UCSD-AML1 (cell line): ENCODE measurements around the gene TAAR6.
"Not testable (repeated sequence)": the region's sequence is repeated elsewhere in the genome, so short reads cannot be mapped to it uniquely, and the experiment has no call there.

Experiments
- DNase-seq: peaks from one replicate; lab custom pipeline; 2025; ENCODE audit not compliant: unreplicated experiment; lab: John Stamatoyannopoulos, UW

The TAAR6 gene

GRCh38 chr6:132587424-132587823 lies 17.3 kb downstream of the TAAR6 start:
- DNase-seq, result no peak

GRCh38 chr6:132589454-132589853 lies 19.3 kb downstream of the TAAR6 start, which contains the start of gene TAAR5:
TAAR5 (minus strand) TSS chr6:132589741; CDS start chr6:132589686, 55 bp downstream.
- DNase-seq, result no peak

DNA sequence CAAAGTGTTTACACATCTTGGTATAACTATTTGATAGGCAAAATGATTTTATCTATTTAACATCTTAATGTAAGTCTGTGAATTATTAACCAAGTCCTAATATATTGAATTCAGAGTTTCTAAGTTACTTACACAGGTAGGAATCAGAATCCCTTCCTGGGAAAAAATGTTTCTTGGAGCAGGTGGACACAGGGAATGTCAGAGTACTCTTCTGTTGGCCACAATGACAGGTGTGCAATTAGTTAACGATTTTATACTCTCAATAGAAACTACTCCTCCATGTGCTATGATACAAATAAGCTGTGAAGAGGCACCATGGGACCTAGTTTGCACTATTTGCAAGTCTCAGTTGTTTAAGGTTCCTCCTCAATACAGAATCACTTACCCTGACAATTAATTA lies 20.2 kb downstream of the TAAR6 start:
- no peak for DNase-seq

GRCh38 chr6:132592855-132593254 lies 22.7 kb downstream of the TAAR6 start:
- DNase-seq, result no peak

GRCh38 chr6:132596201-132596600 lies 26.1 kb downstream of the TAAR6 start:
- DNase-seq, result no peak

GRCh38 chr6:132598473-132598872 lies 28.4 kb downstream of the TAAR6 start:
- no peak for DNase-seq

DNA sequence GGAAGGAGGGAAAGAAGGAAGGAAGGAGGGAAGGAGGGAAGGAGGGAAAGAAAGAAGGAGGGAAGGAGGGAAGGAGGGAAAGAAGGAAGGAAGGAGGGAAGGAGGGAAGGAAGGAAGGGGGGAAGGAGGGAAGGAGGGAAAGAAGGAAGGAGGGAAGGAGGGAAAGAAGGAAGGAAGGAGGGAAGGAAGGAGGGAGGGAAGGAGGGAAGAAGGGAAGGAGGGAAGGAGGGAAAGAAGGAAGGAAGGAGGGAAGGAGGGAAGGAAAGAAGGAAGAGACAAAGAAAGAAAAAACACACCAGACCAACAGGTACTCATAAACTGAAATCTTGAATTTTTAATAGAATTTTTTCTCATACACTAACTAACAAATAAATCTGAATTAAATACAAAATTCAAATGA lies 30.8 kb downstream of the TAAR6 start:
- not testable (repeated sequence) for DNase-seq

DNA sequence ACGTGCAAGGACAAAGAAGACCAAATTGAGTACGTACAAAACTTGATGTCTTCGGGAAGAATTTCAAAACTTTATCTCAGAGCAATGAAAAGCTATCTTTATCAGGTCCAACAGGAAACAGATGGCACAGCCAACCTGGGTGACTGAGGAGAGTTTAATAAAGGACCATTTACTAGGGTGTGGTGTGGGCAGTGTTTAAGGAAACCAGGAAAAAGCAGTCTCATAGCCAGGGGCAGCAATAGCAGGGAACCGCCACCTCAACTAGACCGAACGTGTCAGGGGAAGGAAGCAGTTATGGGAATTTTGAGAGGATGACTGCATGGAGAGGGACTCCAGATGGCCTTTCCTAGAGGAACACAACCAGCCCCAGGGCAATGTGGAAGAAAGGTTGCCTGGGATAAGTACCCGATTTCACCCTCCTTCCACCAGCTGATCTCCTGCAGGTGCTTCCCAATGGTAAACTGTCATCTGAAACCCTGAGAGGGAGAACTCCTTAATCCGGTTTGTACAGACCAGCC lies 34.6 kb downstream of the TAAR6 start:
- no peak for DNase-seq

DNA sequence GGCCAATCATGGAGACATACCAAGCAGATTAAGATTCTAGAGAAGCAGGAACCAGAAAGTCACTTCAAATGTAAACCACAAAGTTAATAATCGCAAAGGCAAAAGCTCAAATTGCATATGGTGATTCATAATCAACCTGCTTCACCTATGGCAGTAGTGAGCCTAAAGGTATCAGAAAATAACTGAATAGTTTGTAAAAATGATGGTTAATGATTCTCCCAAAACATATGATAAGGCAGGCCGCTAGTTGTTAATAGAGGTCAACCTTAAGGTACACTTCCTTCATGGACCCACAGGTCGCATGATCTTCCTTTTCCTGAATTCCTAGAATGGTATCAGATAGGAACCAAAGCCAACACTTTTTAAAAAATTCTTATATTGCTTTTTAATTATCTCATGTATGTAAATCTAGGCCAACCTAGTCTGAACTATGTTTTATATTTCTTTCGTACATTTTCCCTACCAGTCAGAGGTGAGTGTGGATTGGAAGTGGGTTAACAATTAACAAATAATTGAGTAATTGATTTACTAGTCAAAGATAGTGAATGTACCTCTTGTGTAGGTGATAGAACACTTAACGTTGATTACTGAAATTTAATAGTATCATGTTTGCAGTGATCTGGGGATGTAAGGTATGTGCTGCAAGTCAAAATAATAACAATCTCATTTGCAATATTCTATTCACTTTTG lies 37.6 kb downstream of the TAAR6 start:
- DNase-seq, result no peak

DNA sequence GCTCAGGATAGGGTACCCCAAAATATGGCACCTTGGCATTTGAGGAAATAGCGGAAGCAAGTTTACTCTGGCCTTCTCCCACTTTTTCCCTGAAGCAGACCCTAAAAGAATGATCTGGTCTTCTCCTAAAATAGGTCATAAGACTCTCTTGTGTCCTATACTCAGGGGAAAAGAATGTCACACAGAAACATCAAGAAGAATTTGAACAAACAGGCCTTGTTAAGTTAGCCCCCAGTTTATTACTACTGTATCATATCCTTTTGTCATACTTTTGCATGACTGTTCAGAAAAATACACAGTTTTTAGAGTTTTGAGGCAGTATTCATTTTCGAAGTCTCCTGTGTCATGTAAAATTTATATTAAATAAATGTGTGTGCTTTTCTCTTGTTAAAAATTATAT lies 41.5 kb downstream of the TAAR6 start:
- no peak for DNase-seq

GRCh38 chr6:132612449-132613108 lies 42.5 kb downstream of the TAAR6 start:
- DNase-seq, result no peak

- no peak for DNase-seq
Observed at GRCh38 chr6:132614554-132614953, 44.4 kb downstream of the TAAR6 start.

- no peak for DNase-seq
Observed at GRCh38 chr6:132616677-132617076, 46.6 kb downstream of the TAAR6 start.
